Left lung (tissue), 10 donors: ENCODE results near the gene ZNF576. TPM values are rescaled to one million over a fixed set of nuclear protein-coding genes. Genes with fewer than 3 reads are reported as not detected.
A peak's percentile ranks its signal among the peaks of the same experiment; 100 is the strongest.
"Not testable (repeated sequence)": the region's sequence is repeated elsewhere in the genome, so short reads cannot be mapped to it uniquely, and the experiment has no call there.

ENCODE experiments used
- ATAC-seq: fragments of 200-7000 bp; cut with Tn5 transposase; one replicate; pipeline ENCODE4 v1.9.1; 2020; ENCODE audit warnings: moderate library complexity
- DNase-seq, 4 donors: peaks; one replicate each; pipeline ENCODE4 v3.0.0-alpha.2; 2013 to 2020
- H3K27ac ChIP-seq, 2 donors: fragments of 200-600 bp; sonication (generic) in 1 of 2; one replicate each; pipeline versions ENCODE4 v1.5.0 to v1.8.0; 2020 to 2021
- H3K27me3 ChIP-seq, 2 donors: fragments of 200-600 bp; sonication (generic) in 1 of 2; one replicate each; pipeline versions ENCODE4 v1.5.0 to v1.8.0; 2020 to 2021
- H3K36me3 ChIP-seq, 2 donors: fragments of 200-600 bp; sonication (generic) in 1 of 2; one replicate each; pipeline versions ENCODE4 v1.5.0 to v1.8.0; 2020 to 2021
- H3K4me1 ChIP-seq, 2 donors: fragments of 200-600 bp; one replicate each; pipeline ENCODE4 v1.8.0; 2021
- H3K4me3 ChIP-seq, 2 donors: fragments of 200-600 bp; sonication (generic) in 1 of 2; one replicate each; pipeline versions ENCODE4 v1.5.0 to v1.8.0; 2020 to 2021; ENCODE audit warnings: mild to moderate bottlenecking in 1 of 2
- H3K9me3 ChIP-seq, 2 donors: fragments of 200-600 bp; sonication (generic) in 1 of 2; one replicate each; pipeline versions ENCODE4 v1.5.0 to v1.8.0; 2020 to 2021
- CTCF ChIP-seq, 2 donors: fragments of 200-600 bp; sonication (generic) in 1 of 2; IDR thresholded peaks; one replicate each; pipeline versions ENCODE4 v1.5.0 to v1.8.0; 2021; ENCODE audit warnings: antibody characterized with exemption in 2 of 2
- intact Hi-C, 2 donors: fragments of 100-400 bp; cut with DNase I; formaldehyde crosslinking; loops; one replicate each; pipeline versions ENCODE4 v1.11.2 to v1.14.2; 2022
- polyA plus RNA-seq, 6 donors: library from polyadenylated mRNA; unstranded; fragments of 120-200 nt; gene quantifications; one replicate each; pipeline ENCODE4 v1.2.1, GENCODE V29; 2013; ENCODE audit not compliant: insufficient read length in 6 of 6
- total RNA-seq, 2 donors: library from RNA; stranded (reverse); fragmentation: NEBNext Ultra II Directional; extraction: Animal tissue kit (Norgen Biotek cat#: 25700); gene quantifications; one replicate each; pipeline ENCODE4 v1.2.1, GENCODE V29; 2021
- donor health status: DM: no; HTN: yes; CAD: no.
- donor health status: DM: no; HTN: no; CAD: no.

The ZNF576 gene
- total and polyA plus RNA-seq, 8 donors = 9.3 to 14.4 (median 11.5) TPM

- Histone ChIP-seq H3K27me3 (no peaks in the 10 kb centered on the region), H3K27ac (peak overlapping the region; percentile 96 to 97), H3K9me3 (no peaks in the 10 kb centered on the region), H3K4me1 (peaks cover 16 to 44% of the 10 kb centered on the region in 2 donors), H3K4me3 (peak overlapping the region; percentile 64 to 82), H3K36me3 (peaks cover 0 to 57% of the 10 kb centered on the region in 2 donors)
- DNase-seq (peak in 1 of 4 donors; percentile 38), ATAC-seq (peak; percentile 24)
- intact Hi-C loops = no loop called here
- no peak for TF ChIP-seq CTCF (IDR thresholded peaks at IDR 0.05)
These were observed 793 bp upstream of the ZNF576 start for GRCh38 chr19:43595605-43595998.

GRCh38 chr19:43596842-43597461 lies 557 bp downstream of the ZNF576 start:
- Histone ChIP-seq H3K27ac (peak overlapping the region; percentile 96 to 97), H3K4me1 (peaks cover 16 to 44% of the 10 kb centered on the region in 2 donors), H3K4me3 (peak overlapping the region; percentile 63 to 82), H3K9me3 (no peaks in the 10 kb centered on the region), H3K27me3 (no peaks in the 10 kb centered on the region), H3K36me3 (peaks cover 0 to 57% of the 10 kb centered on the region in 2 donors)
- ATAC-seq (no peak), DNase-seq (no peak)
- intact Hi-C loops = no loop called here
- TF ChIP-seq CTCF (IDR thresholded peaks at IDR 0.05) = no peak

DNA sequence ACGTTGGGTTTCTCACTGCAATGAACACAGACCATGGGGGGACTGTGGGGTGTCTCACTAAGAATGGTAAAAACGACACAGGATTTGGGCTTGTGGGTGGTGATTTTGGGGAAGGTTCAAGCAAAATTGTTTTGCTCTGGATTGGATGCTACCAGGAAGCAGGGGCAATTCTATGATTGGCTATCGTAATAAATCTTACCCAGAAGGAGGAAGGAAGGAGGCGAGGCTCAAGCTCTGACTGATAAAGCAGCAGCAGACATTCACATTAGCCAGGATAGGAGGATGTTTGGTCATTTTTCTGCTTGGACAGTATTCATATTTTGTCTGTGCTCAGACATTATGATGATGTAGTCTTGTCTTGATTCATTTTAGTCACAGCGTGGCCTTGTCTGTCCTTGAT lies 1.5 kb downstream of the ZNF576 start:
- no peak for TF ChIP-seq CTCF (IDR thresholded peaks at IDR 0.05)
- no peaks in the 10 kb centered on the region for H3K27me3 ChIP-seq
- ATAC-seq (no peak), DNase-seq (no peak)
- peaks cover 16 to 44% of the 10 kb centered on the region in 2 donors for H3K4me1 ChIP-seq
- intact Hi-C loops = no loop called here
- H3K9me3 ChIP-seq = no peaks in the 10 kb centered on the region
- no peak overlapping the region for H3K27ac ChIP-seq
- peaks cover 0 to 52% of the 10 kb centered on the region in 2 donors for H3K36me3 ChIP-seq
- H3K4me3 ChIP-seq = peak overlapping the region in 1 of 2 donors; percentile 82

GRCh38 chr19:43598445-43599240 lies 2.2 kb downstream of the ZNF576 start:
- peaks cover 16 to 41% of the 10 kb centered on the region in 2 donors for H3K4me1 ChIP-seq
- no peak overlapping the region for H3K27ac ChIP-seq
- ATAC-seq (no peak), DNase-seq (no peak)
- H3K27me3 ChIP-seq = no peaks in the 10 kb centered on the region
- H3K4me3 ChIP-seq = no peak overlapping the region
- H3K9me3 ChIP-seq = no peaks in the 10 kb centered on the region
- no peak for TF ChIP-seq CTCF (IDR thresholded peaks at IDR 0.05)
- intact Hi-C loops = no loop called here
- H3K36me3 ChIP-seq = peaks cover 0 to 44% of the 10 kb centered on the region in 2 donors

GRCh38 chr19:43599635-43600295 lies 3.4 kb downstream of the ZNF576 start:
- no peak overlapping the region for H3K4me3 ChIP-seq
- peaks cover 7 to 29% of the 10 kb centered on the region in 2 donors for H3K4me1 ChIP-seq
- DNase-seq (no peak), ATAC-seq (no peak)
- H3K27ac ChIP-seq = no peak overlapping the region
- peaks cover 0 to 40% of the 10 kb centered on the region in 2 donors for H3K36me3 ChIP-seq
- intact Hi-C loops = no loop called here
- no peaks in the 10 kb centered on the region for H3K9me3 ChIP-seq
- H3K27me3 ChIP-seq = no peaks in the 10 kb centered on the region
- TF ChIP-seq CTCF (IDR thresholded peaks at IDR 0.05) = no peak

GRCh38 chr19:43600326-43600725 lies 3.9 kb downstream of the ZNF576 start:
- H3K27me3 ChIP-seq, H3K9me3 ChIP-seq, H3K4me3 ChIP-seq, H3K27ac ChIP-seq, intact Hi-C loops, DNase-seq, ATAC-seq: not testable (repeated sequence)
- H3K4me1 ChIP-seq = peaks cover 7 to 24% of the 10 kb centered on the region in 2 donors
- peaks cover 0 to 40% of the 10 kb centered on the region in 2 donors for H3K36me3 ChIP-seq
